ENCODE measurements around the gene KRT9. TPM values are rescaled to one million over a fixed set of nuclear protein-coding genes. Genes with fewer than 3 reads are reported as not detected.

KRT9 gene
- total and polyA plus RNA-seq, 2 donors (not counting 1 experiment from before 2014, with no cell fraction given), result not detected

DNA sequence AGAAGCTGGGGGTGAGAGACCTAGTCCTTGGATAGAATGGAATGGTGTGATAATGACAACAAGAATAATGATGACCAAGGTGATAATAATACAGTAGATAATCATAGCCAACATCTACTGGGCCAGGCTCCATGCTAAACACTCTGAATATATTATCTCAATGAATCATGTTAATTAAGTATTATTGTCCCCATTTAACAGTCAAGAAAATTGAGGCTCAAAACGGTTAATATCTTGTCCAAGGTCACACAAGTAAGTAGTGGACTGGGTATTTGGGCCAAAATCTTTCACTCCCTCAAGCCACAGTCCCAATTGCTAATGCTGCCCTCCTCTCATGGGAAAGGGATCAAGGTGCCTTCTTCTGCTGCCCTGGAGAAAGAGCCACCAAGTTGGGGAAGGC is 39.9 kb downstream of the KRT9 start:
- H2AFZ ChIP-seq (ENCODE audit: low read length), result no peak overlapping the region
- no peaks in the 10 kb centered on the region for H4K20me1 ChIP-seq (ENCODE audit: control insufficient read depth, extremely low read depth, insufficient read depth, low read length)
- TF ChIP-seq, protein P1, sequence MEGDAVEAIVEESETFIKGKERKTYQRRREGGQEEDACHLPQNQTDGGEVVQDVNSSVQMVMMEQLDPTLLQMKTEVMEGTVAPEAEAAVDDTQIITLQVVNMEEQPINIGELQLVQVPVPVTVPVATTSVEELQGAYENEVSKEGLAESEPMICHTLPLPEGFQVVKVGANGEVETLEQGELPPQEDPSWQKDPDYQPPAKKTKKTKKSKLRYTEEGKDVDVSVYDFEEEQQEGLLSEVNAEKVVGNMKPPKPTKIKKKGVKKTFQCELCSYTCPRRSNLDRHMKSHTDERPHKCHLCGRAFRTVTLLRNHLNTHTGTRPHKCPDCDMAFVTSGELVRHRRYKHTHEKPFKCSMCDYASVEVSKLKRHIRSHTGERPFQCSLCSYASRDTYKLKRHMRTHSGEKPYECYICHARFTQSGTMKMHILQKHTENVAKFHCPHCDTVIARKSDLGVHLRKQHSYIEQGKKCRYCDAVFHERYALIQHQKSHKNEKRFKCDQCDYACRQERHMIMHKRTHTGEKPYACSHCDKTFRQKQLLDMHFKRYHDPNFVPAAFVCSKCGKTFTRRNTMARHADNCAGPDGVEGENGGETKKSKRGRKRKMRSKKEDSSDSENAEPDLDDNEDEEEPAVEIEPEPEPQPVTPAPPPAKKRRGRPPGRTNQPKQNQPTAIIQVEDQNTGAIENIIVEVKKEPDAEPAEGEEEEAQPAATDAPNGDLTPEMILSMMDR (conservative IDR thresholded peaks at IDR 0.05 in 1 of 2, IDR thresholded peaks at IDR 0.05 in 1 of 2; ENCODE audit: low read depth in 1 of 2, low read length in 2 of 2), result no peak
- H3K27me3 ChIP-seq (ENCODE audit: control insufficient read depth, insufficient read depth, low read length), result peaks cover 4% of the 10 kb centered on the region
- no peak overlapping the region for H3K27ac ChIP-seq (ENCODE audit: insufficient read depth, low read length)
- no peaks in the 10 kb centered on the region for H3K79me2 ChIP-seq (ENCODE audit: control insufficient read depth, insufficient read depth, low read length)
- H3K4me3 ChIP-seq (replicated peaks in 1 of 4; ENCODE audit: control extremely low read depth in 1 of 4, insufficient read depth in 1 of 4, low read depth in 3 of 4, low read length in 4 of 4), result no peak overlapping the region
- H3K4me2 ChIP-seq (ENCODE audit: extremely low read depth, insufficient read depth, low read length), result no peak overlapping the region
- no peaks in the 10 kb centered on the region for H3K36me3 ChIP-seq (ENCODE audit: control insufficient read depth, insufficient read depth, low read length)
- no peak for DNase-seq (ENCODE audit: low read depth in 2 of 2)
- peaks cover 5% of the 10 kb centered on the region for H3K4me1 ChIP-seq (ENCODE audit: control insufficient read depth, extremely low read depth, insufficient read depth, low read length)
- H3K9me3 ChIP-seq (ENCODE audit: control insufficient read depth, insufficient read depth, low read depth, low read length), result no peaks in the 10 kb centered on the region
- no peak overlapping the region for H3K9ac ChIP-seq (ENCODE audit: insufficient read depth, low read length)

DNA sequence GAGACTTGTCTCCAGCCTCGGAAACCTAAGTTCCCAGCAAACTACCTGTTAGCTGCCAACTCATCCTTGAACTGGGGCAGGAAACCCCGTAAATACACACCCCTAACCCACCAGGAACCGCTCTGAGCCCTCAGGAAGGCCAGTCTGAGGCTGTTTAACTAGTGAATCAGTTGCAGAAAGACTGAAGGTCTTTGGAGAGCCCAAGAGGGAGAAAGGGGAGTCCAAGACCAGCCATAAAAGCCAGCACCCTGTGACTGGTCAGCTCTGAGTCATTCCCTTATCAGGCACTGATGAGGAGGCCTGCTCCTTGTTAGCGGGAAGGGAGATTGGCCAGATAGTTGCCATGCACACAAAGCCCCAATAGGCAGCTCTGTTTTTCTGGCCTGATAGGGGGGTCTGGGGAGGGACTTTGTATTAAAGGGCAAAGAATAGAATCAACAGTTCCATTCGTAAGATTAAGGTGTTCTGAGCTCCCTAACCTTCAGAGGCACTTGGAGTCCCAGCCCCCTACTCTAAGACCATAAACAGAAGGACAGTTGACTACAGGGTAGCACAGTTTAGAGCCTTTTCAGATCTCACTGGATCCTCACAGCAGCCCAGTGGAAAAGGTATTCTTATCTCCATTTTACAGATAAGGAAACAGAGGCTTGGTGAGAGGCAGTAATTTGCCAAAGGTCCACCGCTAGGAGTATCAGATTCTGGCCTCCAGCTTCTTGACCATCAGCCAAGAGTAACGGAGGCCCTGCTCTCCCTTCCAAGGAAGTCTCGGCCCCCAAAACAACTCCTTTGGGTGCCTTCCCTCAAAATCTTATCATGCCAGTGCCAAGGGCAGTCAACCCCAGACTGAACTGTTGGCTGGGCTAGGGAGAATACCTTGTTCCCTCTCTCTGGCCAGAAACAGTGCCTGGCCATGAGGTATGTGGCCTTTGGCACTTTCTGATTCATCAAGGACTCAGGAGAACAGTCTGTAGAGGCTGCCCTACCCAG is 41.5 kb downstream of the KRT9 start:
- no peak for TF ChIP-seq EZH2 (IDR thresholded peaks at IDR 0.05; ENCODE audit: low read length, missing control alignments)
- TF ChIP-seq, protein P1 (conservative IDR thresholded peaks at IDR 0.05 in 1 of 2, IDR thresholded peaks at IDR 0.05 in 1 of 2; ENCODE audit: low read depth in 1 of 2, low read length in 2 of 2), result no peak
- Histone ChIP-seq H3K4me1 (ENCODE audit: control insufficient read depth, extremely low read depth, insufficient read depth, low read length) (peaks cover 5% of the 10 kb centered on the region), H3K27ac (ENCODE audit: insufficient read depth, low read length) (no peak overlapping the region), H2AFZ (ENCODE audit: low read length) (no peak overlapping the region), H3K79me2 (ENCODE audit: control insufficient read depth, insufficient read depth, low read length) (no peaks in the 10 kb centered on the region), H3K9me3 (ENCODE audit: control insufficient read depth, insufficient read depth, low read depth, low read length) (no peaks in the 10 kb centered on the region), H4K20me1 (ENCODE audit: control insufficient read depth, extremely low read depth, insufficient read depth, low read length) (no peaks in the 10 kb centered on the region), H3K4me3 (replicated peaks in 1 of 4; ENCODE audit: control extremely low read depth in 1 of 4, insufficient read depth in 1 of 4, low read depth in 3 of 4, low read length in 4 of 4) (no peak overlapping the region), H3K27me3 (ENCODE audit: control insufficient read depth, insufficient read depth, low read length) (peaks cover 4% of the 10 kb centered on the region), H3K9ac (ENCODE audit: insufficient read depth, low read length) (no peak overlapping the region), H3K4me2 (ENCODE audit: extremely low read depth, insufficient read depth, low read length) (peak overlapping the region; percentile 3), H3K36me3 (ENCODE audit: control insufficient read depth, insufficient read depth, low read length) (no peaks in the 10 kb centered on the region)
- DNase-seq (ENCODE audit: low read depth in 2 of 2), result peak; percentile 81 to 97

DNA sequence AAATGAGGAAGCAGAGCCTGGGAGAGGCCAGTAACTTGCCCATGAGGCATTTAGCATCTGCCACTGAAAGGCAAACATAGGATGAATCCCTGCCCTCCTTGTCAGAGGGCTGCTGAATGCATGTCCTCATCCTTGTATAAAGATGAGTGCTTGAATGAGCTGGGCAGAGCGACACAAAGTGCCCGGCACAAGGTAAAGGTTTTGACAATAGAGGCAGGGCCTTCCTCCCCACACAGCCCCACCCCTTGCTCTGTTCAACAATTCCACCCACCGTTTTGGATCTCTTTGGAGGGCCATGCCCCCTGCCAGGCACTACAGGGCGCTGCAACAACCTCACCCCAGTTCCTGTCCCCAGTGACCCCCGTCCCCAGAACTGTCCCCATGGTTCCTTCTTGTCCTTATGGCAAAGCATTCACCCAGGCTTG is 42.4 kb downstream of the KRT9 start:
- Histone ChIP-seq H3K9me3 (ENCODE audit: control insufficient read depth, insufficient read depth, low read depth, low read length) (no peaks in the 10 kb centered on the region), H3K27me3 (ENCODE audit: control insufficient read depth, insufficient read depth, low read length) (peaks cover 4% of the 10 kb centered on the region)
- TF ChIP-seq, protein P1 (conservative IDR thresholded peaks at IDR 0.05 in 1 of 2, IDR thresholded peaks at IDR 0.05 in 1 of 2; ENCODE audit: low read depth in 1 of 2, low read length in 2 of 2), result no peak
- TF ChIP-seq EZH2 (IDR thresholded peaks at IDR 0.05; ENCODE audit: low read length, missing control alignments), result no peak

More for the DNA sequence above, 42.4 kb downstream of the KRT9 start:
- Histone ChIP-seq H3K4me3 (replicated peaks in 1 of 4; ENCODE audit: control extremely low read depth in 1 of 4, insufficient read depth in 1 of 4, low read depth in 3 of 4, low read length in 4 of 4) (no peak overlapping the region), H4K20me1 (ENCODE audit: control insufficient read depth, extremely low read depth, insufficient read depth, low read length) (no peaks in the 10 kb centered on the region), H3K27ac (ENCODE audit: insufficient read depth, low read length) (no peak overlapping the region), H3K9ac (ENCODE audit: insufficient read depth, low read length) (no peak overlapping the region), H3K4me1 (ENCODE audit: control insufficient read depth, extremely low read depth, insufficient read depth, low read length) (peaks cover 5% of the 10 kb centered on the region), H3K79me2 (ENCODE audit: control insufficient read depth, insufficient read depth, low read length) (no peaks in the 10 kb centered on the region), H3K36me3 (ENCODE audit: control insufficient read depth, insufficient read depth, low read length) (no peaks in the 10 kb centered on the region), H3K4me2 (ENCODE audit: extremely low read depth, insufficient read depth, low read length) (no peak overlapping the region), H2AFZ (ENCODE audit: low read length) (no peak overlapping the region)
- no peak for DNase-seq (ENCODE audit: low read depth in 2 of 2)
